ENCODE measurements around the gene TNKS1BP1.

TNKS1BP1 gene

DNA sequence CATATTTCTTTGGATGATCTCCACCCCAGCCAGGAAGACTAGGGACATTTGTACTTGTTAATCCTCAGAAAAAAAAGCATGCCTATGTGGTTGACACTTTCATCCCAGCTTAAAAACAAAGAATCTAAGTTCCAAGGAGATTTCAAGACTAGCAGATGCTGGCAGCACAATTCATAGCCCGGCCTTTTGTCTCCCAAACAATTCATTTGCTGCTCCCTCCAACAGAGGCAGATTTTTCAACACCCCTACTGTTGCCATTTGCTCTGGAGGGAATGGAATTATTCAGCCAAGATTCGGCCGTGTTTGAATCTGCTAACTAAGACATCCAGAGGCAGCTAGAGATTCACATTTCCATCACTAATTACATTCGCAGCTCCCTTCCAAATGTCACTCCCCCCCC lies 28.7 kb upstream of the TNKS1BP1 start:
- Histone ChIP-seq H3K4me3 (ENCODE audit: low read length) (no peak overlapping the region), H3K4me1 (ENCODE audit: control insufficient read depth, insufficient read depth, low read length) (peaks cover 7% of the 10 kb centered on the region), H3K27me3 (replicated peaks; ENCODE audit: control insufficient read depth, insufficient read depth, low read length) (no peaks in the 10 kb centered on the region), H3K36me3 (ENCODE audit: control insufficient read depth, insufficient read depth, low read length, severe bottlenecking) (no peaks in the 10 kb centered on the region), H3K9me3 (ENCODE audit: control insufficient read depth, low read length) (peaks cover 11% of the 10 kb centered on the region), H3K9ac (ENCODE audit: low read length) (no peak overlapping the region)
- DNase-seq (ENCODE audit: low read depth) = no peak

GRCh38 chr11:57353036-57353435 lies 28.3 kb upstream of the TNKS1BP1 start:
- no peak for DNase-seq (ENCODE audit: low read depth)
- Histone ChIP-seq H3K36me3 (ENCODE audit: control insufficient read depth, insufficient read depth, low read length, severe bottlenecking) (no peaks in the 10 kb centered on the region), H3K9me3 (ENCODE audit: control insufficient read depth, low read length) (peaks cover 11% of the 10 kb centered on the region), H3K4me1 (ENCODE audit: control insufficient read depth, insufficient read depth, low read length) (peaks cover 5% of the 10 kb centered on the region), H3K4me3 (ENCODE audit: low read length) (no peak overlapping the region), H3K27me3 (replicated peaks; ENCODE audit: control insufficient read depth, insufficient read depth, low read length) (no peaks in the 10 kb centered on the region), H3K9ac (ENCODE audit: low read length) (no peak overlapping the region)

DNA sequence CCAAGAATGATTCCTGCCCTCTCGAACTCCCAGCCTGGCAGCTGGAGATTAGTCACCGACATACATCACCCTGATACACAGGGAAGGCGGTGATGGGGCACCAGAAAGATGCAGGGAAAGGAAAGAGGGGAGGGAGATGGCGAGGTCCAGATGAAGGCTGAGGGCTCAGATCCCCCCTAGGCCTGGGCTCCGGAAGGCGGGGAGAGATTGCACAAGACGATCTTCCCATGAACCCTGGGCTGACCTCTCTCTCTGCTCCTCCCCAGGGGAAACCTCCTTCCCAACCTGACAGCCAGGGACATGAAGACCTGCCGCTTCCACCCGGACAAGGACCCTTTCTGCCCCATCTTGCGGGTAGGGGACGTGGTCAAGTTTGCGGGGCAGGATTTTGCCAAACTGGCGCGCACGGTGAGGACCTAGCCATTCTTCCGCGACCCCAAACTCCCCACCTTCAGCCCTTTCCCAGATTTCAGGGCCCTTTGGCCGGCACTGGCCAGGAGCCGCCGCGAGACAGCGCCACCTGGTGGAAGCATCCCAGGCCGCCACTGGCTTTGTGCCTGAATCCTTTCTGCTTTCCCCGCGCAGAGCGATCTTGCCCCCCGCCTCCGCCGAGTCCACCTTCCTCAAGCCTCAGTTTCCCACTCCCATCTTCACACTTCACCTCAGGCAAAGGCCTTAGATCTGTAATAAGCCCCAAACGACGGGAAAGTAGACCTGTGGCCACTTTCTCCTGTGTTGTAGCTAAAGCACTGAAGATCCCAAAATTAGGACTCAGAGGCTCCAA lies 24.9 kb upstream of the TNKS1BP1 start:
- H3K27me3 ChIP-seq (replicated peaks; ENCODE audit: control insufficient read depth, insufficient read depth, low read length) = no peaks in the 10 kb centered on the region
- no peak overlapping the region for H3K9ac ChIP-seq (ENCODE audit: low read length)
- H3K36me3 ChIP-seq (ENCODE audit: control insufficient read depth, insufficient read depth, low read length, severe bottlenecking) = no peaks in the 10 kb centered on the region
- no peaks in the 10 kb centered on the region for H3K4me1 ChIP-seq (ENCODE audit: control insufficient read depth, insufficient read depth, low read length)
- H3K4me3 ChIP-seq (ENCODE audit: low read length) = no peak overlapping the region
- DNase-seq (ENCODE audit: low read depth) = peak; percentile 70
- H3K9me3 ChIP-seq (ENCODE audit: control insufficient read depth, low read length) = peaks cover 11% of the 10 kb centered on the region

DNA sequence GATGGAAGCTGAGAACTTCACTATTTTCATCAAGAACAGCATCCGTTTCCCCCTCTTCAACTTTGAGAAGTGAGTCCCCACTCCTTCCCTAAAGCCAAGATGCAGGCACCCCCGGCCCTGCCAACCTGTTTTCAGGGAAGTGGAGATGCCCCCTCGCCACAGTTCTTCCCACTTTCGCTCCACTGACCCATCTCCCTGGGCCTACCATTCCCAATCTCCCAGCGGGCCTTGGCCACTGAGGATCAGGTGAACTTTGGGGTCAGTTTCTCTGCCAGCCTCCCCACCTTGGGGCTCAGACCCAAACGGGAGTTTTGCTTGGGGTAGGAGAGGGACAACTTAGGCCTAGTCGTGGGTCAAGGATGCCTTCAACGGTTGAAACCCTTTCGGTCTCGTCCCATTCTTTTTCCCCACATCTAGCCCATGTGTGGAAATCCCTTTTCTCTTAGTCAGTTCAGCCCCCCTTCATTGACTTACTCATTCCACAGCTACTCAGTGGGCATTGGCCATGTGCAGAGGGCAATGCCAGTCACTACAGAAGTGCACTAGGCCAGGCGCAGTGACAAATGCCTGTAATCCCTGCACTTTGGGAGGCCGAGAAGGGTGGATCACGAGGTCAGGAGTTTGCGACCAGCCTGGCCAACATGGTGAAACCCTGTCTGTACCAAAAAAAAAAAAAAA lies 24.0 kb upstream of the TNKS1BP1 start:
- Histone ChIP-seq H3K27me3 (replicated peaks; ENCODE audit: control insufficient read depth, insufficient read depth, low read length) (no peaks in the 10 kb centered on the region), H3K9ac (ENCODE audit: low read length) (no peak overlapping the region), H3K9me3 (ENCODE audit: control insufficient read depth, low read length) (peaks cover 11% of the 10 kb centered on the region), H3K4me1 (ENCODE audit: control insufficient read depth, insufficient read depth, low read length) (no peaks in the 10 kb centered on the region), H3K4me3 (ENCODE audit: low read length) (no peak overlapping the region), H3K36me3 (ENCODE audit: control insufficient read depth, insufficient read depth, low read length, severe bottlenecking) (no peaks in the 10 kb centered on the region)
- DNase-seq (ENCODE audit: low read depth) = no peak

DNA sequence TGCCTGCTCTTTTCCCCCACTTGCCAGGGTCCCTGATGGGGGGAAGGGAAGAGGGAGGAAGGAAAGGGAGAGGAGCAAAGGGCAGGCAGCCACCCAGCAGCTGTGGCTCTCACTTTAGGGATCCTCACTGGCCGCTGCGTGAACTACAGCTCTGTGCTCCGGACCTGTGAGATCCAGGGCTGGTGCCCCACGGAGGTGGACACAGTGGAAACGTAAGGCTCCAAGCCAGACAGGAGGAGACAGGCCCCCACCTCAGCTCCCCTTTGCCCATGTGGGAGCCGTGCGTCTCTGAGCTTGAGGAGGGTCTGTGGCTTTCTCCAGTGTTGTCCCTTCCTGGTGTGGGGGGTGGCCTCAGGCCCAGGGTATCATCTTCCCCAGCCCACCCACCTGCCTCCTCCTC lies 23.3 kb upstream of the TNKS1BP1 start:
- H3K9me3 ChIP-seq (ENCODE audit: control insufficient read depth, low read length) = peaks cover 11% of the 10 kb centered on the region
- H3K4me3 ChIP-seq (ENCODE audit: low read length) = no peak overlapping the region
- H3K36me3 ChIP-seq (ENCODE audit: control insufficient read depth, insufficient read depth, low read length, severe bottlenecking) = no peaks in the 10 kb centered on the region
- H3K4me1 ChIP-seq (ENCODE audit: control insufficient read depth, insufficient read depth, low read length) = no peaks in the 10 kb centered on the region
- H3K9ac ChIP-seq (ENCODE audit: low read length) = peak overlapping the region; percentile 8
- DNase-seq (ENCODE audit: low read depth) = no peak
- H3K27me3 ChIP-seq (replicated peaks; ENCODE audit: control insufficient read depth, insufficient read depth, low read length) = no peaks in the 10 kb centered on the region

- no peak for DNase-seq (ENCODE audit: low read depth)
- Histone ChIP-seq H3K4me1 (ENCODE audit: control insufficient read depth, insufficient read depth, low read length) (no peaks in the 10 kb centered on the region), H3K36me3 (ENCODE audit: control insufficient read depth, insufficient read depth, low read length, severe bottlenecking) (no peaks in the 10 kb centered on the region), H3K9me3 (ENCODE audit: control insufficient read depth, low read length) (peaks cover 11% of the 10 kb centered on the region), H3K27me3 (replicated peaks; ENCODE audit: control insufficient read depth, insufficient read depth, low read length) (no peaks in the 10 kb centered on the region), H3K9ac (ENCODE audit: low read length) (peak overlapping the region; percentile 8), H3K4me3 (ENCODE audit: low read length) (no peak overlapping the region)
Measured at GRCh38 chr11:57347336-57347735, 22.6 kb upstream of the TNKS1BP1 start.

DNA sequence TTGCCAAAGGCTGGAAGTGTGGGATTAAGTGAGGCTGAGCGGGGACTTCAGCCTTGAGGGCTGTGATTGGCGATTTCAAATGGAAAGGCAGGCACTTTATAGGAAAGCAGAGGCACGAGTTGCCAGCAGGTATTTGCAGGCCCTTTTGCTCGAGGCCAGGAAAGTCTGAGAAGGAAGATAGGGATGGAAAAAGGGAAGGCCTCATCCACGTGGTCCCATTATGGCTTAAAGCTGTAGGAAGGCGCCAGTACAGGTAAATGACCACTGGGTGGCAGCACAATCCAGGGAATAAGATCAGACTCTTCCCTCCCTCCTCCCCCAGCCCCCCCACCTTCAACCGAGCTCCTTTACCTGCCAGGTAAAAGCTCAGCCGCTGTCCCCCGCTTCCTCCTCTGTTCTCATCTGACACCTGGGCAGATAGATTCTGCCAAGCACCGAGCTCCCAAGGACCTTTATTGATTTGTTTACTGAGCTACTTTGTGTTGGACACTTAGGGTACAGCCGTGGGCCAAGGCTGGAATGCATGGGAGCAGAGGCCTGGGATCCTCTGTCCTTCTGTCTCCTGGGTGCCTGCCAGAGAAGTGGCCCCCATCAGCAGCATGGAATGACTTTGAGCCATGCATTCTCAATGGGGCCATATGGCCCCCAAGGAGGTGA lies 20.9 kb upstream of the TNKS1BP1 start:
- DNase-seq (ENCODE audit: low read depth) = peak; percentile 90
- H3K27me3 ChIP-seq (replicated peaks; ENCODE audit: control insufficient read depth, insufficient read depth, low read length) = no peaks in the 10 kb centered on the region
- peak overlapping the region; percentile 48 for H3K9ac ChIP-seq (ENCODE audit: low read length)
- no peaks in the 10 kb centered on the region for H3K4me1 ChIP-seq (ENCODE audit: control insufficient read depth, insufficient read depth, low read length)
- no peaks in the 10 kb centered on the region for H3K36me3 ChIP-seq (ENCODE audit: control insufficient read depth, insufficient read depth, low read length, severe bottlenecking)
- no peak overlapping the region for H3K4me3 ChIP-seq (ENCODE audit: low read length)
- H3K9me3 ChIP-seq (ENCODE audit: control insufficient read depth, low read length) = no peaks in the 10 kb centered on the region

DNA sequence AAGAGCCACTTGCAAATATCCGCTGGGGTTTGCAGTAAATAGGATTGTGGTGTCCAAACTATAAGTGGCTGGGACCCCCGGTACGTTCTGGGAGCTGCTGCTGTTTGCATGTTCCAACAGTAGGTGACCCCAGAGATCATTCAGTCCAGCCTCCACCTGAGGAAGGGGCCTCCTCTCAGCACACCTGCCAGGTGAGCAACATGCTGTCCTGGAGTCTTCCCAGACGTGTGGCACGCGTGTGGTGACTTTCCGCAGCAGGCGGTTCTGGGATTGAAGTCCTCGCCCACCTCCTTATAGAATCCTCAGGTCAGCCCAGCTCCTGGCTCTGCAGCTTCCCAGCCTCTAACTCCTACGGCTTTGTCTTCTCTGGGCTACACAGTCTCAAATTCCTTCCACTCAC lies 20.1 kb upstream of the TNKS1BP1 start:
- no peaks in the 10 kb centered on the region for H3K4me1 ChIP-seq (ENCODE audit: control insufficient read depth, insufficient read depth, low read length)
- no peaks in the 10 kb centered on the region for H3K9me3 ChIP-seq (ENCODE audit: control insufficient read depth, low read length)
- H3K36me3 ChIP-seq (ENCODE audit: control insufficient read depth, insufficient read depth, low read length, severe bottlenecking) = no peaks in the 10 kb centered on the region
- H3K4me3 ChIP-seq (ENCODE audit: low read length) = no peak overlapping the region
- H3K9ac ChIP-seq (ENCODE audit: low read length) = peak overlapping the region; percentile 48
- H3K27me3 ChIP-seq (replicated peaks; ENCODE audit: control insufficient read depth, insufficient read depth, low read length) = no peaks in the 10 kb centered on the region
- DNase-seq (ENCODE audit: low read depth) = no peak

GRCh38 chr11:57343825-57344224 lies 19.1 kb upstream of the TNKS1BP1 start:
- H3K4me3 ChIP-seq (ENCODE audit: low read length) = no peak overlapping the region
- H3K27me3 ChIP-seq (replicated peaks; ENCODE audit: control insufficient read depth, insufficient read depth, low read length) = peaks cover 9% of the 10 kb centered on the region
- DNase-seq (ENCODE audit: low read depth) = no peak
- no peaks in the 10 kb centered on the region for H3K36me3 ChIP-seq (ENCODE audit: control insufficient read depth, insufficient read depth, low read length, severe bottlenecking)
- H3K4me1 ChIP-seq (ENCODE audit: control insufficient read depth, insufficient read depth, low read length) = no peaks in the 10 kb centered on the region
- no peak overlapping the region for H3K9ac ChIP-seq (ENCODE audit: low read length)
- H3K9me3 ChIP-seq (ENCODE audit: control insufficient read depth, low read length) = no peaks in the 10 kb centered on the region

GRCh38 chr11:57342702-57343101 lies 17.9 kb upstream of the TNKS1BP1 start:
- Histone ChIP-seq H3K27me3 (replicated peaks; ENCODE audit: control insufficient read depth, insufficient read depth, low read length) (peaks cover 19% of the 10 kb centered on the region), H3K36me3 (ENCODE audit: control insufficient read depth, insufficient read depth, low read length, severe bottlenecking) (no peaks in the 10 kb centered on the region), H3K4me3 (ENCODE audit: low read length) (no peak overlapping the region), H3K9ac (ENCODE audit: low read length) (no peak overlapping the region), H3K9me3 (ENCODE audit: control insufficient read depth, low read length) (no peaks in the 10 kb centered on the region), H3K4me1 (ENCODE audit: control insufficient read depth, insufficient read depth, low read length) (no peaks in the 10 kb centered on the region)
- DNase-seq (ENCODE audit: low read depth) = no peak

GRCh38 chr11:57341250-57341808 lies 16.6 kb upstream of the TNKS1BP1 start:
- no peaks in the 10 kb centered on the region for H3K36me3 ChIP-seq (ENCODE audit: control insufficient read depth, insufficient read depth, low read length, severe bottlenecking)
- H3K27me3 ChIP-seq (replicated peaks; ENCODE audit: control insufficient read depth, insufficient read depth, low read length) = peaks cover 19% of the 10 kb centered on the region
- peaks cover 3% of the 10 kb centered on the region for H3K4me1 ChIP-seq (ENCODE audit: control insufficient read depth, insufficient read depth, low read length)
- H3K4me3 ChIP-seq (ENCODE audit: low read length) = no peak overlapping the region
- no peaks in the 10 kb centered on the region for H3K9me3 ChIP-seq (ENCODE audit: control insufficient read depth, low read length)
- no peak overlapping the region for H3K9ac ChIP-seq (ENCODE audit: low read length)
- DNase-seq (ENCODE audit: low read depth) = no peak

All from adipocyte (in vitro differentiated cells).